ENCODE measurements around the gene SLC22A2.

Gene SLC22A2

DNA sequence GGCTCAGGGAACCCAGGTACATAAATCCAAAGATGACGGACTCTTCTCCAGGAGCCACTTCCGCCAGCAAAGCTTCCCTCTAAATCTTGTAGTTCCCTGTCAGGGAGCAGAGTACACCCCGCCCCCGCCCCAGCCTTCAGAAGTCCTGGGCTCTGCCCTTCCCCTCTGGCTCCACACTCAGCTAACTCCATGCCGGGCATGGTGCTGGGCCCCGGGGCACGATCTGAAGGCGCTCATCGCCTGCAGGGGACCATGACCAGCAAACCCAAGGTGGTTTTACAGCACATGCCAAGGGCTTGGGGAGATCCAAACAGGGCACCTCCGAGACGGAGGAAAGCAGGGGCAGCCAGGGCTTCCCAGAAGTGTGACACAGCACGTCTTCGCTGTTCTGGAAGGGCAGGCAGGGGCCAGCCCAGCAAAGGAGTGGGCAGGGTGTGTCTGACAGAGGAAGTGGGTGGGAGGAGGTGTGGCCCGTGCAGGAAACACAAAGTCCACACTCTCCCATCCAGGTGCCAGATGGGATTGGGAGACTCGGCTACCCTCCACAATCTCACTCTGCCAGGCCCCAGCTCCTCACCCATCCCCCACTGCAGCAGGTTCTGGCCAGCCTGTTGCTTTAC is 41.6 kb upstream of the SLC22A2 start:
- DNase-seq (ENCODE audit: extremely low read depth, insufficient read length): no peak
- no peak overlapping the region for H3K4me3 ChIP-seq (replicated peaks; ENCODE audit: low read depth, low read length)
- no peaks in the 10 kb centered on the region for H3K36me3 ChIP-seq (ENCODE audit: control insufficient read depth, insufficient read depth, low read length)
- TF ChIP-seq, protein P1, sequence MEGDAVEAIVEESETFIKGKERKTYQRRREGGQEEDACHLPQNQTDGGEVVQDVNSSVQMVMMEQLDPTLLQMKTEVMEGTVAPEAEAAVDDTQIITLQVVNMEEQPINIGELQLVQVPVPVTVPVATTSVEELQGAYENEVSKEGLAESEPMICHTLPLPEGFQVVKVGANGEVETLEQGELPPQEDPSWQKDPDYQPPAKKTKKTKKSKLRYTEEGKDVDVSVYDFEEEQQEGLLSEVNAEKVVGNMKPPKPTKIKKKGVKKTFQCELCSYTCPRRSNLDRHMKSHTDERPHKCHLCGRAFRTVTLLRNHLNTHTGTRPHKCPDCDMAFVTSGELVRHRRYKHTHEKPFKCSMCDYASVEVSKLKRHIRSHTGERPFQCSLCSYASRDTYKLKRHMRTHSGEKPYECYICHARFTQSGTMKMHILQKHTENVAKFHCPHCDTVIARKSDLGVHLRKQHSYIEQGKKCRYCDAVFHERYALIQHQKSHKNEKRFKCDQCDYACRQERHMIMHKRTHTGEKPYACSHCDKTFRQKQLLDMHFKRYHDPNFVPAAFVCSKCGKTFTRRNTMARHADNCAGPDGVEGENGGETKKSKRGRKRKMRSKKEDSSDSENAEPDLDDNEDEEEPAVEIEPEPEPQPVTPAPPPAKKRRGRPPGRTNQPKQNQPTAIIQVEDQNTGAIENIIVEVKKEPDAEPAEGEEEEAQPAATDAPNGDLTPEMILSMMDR (IDR thresholded peaks at IDR 0.05; ENCODE audit: insufficient read depth, low read length, poor library complexity, severe bottlenecking): no peak
- no peaks in the 10 kb centered on the region for H3K27me3 ChIP-seq (replicated peaks; ENCODE audit: control insufficient read depth, insufficient read depth, low read length)

DNA sequence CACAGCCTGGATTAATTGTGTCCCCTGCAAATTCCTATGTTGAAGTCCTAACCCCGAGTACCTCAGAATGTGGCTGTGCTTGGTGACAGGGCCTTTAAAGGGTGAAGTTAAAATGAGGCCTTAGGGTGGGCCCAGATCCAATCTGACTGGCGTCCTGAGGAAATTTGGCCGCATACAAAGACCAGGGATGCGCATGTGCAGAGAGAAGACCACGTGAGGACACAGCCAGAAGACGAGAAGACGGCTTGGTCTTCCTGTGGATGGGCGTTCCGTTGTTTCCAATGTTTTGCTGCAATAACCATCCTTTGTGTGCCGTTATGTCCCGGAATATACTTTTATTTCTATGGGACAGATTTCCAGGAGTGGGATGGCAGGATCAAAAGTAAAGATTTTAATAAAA is 40.9 kb upstream of the SLC22A2 start:
- no peak for DNase-seq (ENCODE audit: extremely low read depth, insufficient read length)
- TF ChIP-seq, protein P1 (IDR thresholded peaks at IDR 0.05; ENCODE audit: insufficient read depth, low read length, poor library complexity, severe bottlenecking): no peak
- Histone ChIP-seq H3K36me3 (ENCODE audit: control insufficient read depth, insufficient read depth, low read length) (no peaks in the 10 kb centered on the region), H3K4me3 (replicated peaks; ENCODE audit: low read depth, low read length) (no peak overlapping the region), H3K27me3 (replicated peaks; ENCODE audit: control insufficient read depth, insufficient read depth, low read length) (no peaks in the 10 kb centered on the region)

DNA sequence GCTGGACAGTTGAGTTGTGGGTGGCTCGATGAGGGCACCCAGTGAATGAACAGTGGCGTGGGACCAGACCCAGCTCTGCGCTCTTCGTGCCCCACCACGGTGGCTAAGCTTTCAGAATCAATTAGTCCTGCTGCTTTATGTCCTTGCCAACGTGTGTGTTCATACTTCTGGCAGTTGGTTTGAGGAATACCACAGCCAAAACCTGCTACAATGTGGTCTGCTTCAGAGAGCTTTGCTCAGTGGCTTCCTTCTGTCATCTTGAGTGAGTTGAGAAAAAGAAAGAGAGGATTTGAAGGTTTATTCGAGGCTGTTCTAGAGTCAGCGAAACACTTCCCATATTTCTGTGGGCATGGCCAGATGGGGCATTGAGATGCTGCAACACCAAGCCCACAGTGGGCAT is 39.5 kb upstream of the SLC22A2 start:
- H3K4me3 ChIP-seq (replicated peaks; ENCODE audit: low read depth, low read length): no peak overlapping the region
- no peaks in the 10 kb centered on the region for H3K36me3 ChIP-seq (ENCODE audit: control insufficient read depth, insufficient read depth, low read length)
- H3K27me3 ChIP-seq (replicated peaks; ENCODE audit: control insufficient read depth, insufficient read depth, low read length): no peaks in the 10 kb centered on the region
- no peak for DNase-seq (ENCODE audit: extremely low read depth, insufficient read length)
- TF ChIP-seq, protein P1 (IDR thresholded peaks at IDR 0.05; ENCODE audit: insufficient read depth, low read length, poor library complexity, severe bottlenecking): no peak

DNA sequence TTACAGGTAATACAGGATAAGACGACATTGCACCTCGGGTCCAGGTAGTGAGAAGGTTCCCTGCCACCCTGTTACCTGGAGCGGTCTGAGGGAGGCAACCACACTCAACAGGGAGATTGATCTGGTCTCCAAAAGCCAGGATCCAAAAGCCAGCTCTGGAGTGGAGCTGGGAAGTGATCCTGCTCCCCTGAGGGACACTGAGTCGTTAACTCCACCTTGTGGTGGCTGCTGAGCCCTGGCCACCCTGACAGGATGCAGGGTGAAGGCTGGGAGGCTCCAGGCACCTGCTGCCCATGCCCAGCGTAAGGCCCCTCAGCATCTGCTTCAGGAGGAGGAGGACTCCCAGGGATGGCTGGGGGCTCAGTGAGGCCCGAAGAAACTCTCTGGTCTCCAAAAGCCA is 38.7 kb upstream of the SLC22A2 start:
- TF ChIP-seq, protein P1 (IDR thresholded peaks at IDR 0.05; ENCODE audit: insufficient read depth, low read length, poor library complexity, severe bottlenecking): no peak
- Histone ChIP-seq H3K36me3 (ENCODE audit: control insufficient read depth, insufficient read depth, low read length) (no peaks in the 10 kb centered on the region), H3K27me3 (replicated peaks; ENCODE audit: control insufficient read depth, insufficient read depth, low read length) (no peaks in the 10 kb centered on the region), H3K4me3 (replicated peaks; ENCODE audit: low read depth, low read length) (no peak overlapping the region)
- DNase-seq (ENCODE audit: extremely low read depth, insufficient read length): no peak

DNA sequence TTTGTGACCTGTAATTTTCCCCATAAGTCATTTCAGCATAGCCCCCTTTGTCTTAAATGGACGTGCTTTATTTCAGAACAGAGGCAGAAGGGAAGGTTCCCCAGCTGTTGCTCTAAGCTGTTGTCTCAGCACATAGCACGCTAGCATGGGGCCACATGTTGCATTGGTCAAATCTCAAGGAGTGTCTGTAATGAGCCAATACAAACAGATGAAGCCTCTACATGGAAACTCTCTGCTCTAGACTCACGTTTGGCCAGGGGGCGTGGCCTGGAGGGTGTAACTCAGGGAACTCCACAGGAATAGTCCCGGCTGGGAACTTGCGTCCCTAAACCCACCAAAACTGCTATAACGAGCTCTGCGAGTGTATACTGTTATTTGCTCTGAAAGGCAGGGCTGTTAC is 35.2 kb upstream of the SLC22A2 start:
- Histone ChIP-seq H3K36me3 (ENCODE audit: control insufficient read depth, insufficient read depth, low read length) (no peaks in the 10 kb centered on the region), H3K4me3 (replicated peaks; ENCODE audit: low read depth, low read length) (no peak overlapping the region), H3K27me3 (replicated peaks; ENCODE audit: control insufficient read depth, insufficient read depth, low read length) (no peaks in the 10 kb centered on the region)
- DNase-seq (ENCODE audit: extremely low read depth, insufficient read length): no peak
- TF ChIP-seq, protein P1 (IDR thresholded peaks at IDR 0.05; ENCODE audit: insufficient read depth, low read length, poor library complexity, severe bottlenecking): no peak

Measured in GM06990 (cell line).